Transverse colon (tissue), 4 donors: ENCODE results near the gene GPC6.

Experiments
- CTCF ChIP-seq, 5 experiments: fragments of 200-600 bp in 3 of 5; fragments of 450-650 bp in 2 of 5; sonication (generic) in 3 of 5; IDR thresholded peaks; 1 replicate in 2 of 5; 2 replicates in 3 of 5; pipeline ENCODE4 v1.5.1; 2016 to 2017; ENCODE audit warnings: antibody characterized with exemption in 5 of 5, inconsistent platforms in 3 of 5, mild to moderate bottlenecking in 2 of 5, moderate library complexity in 1 of 5
- EP300 ChIP-seq: sonication (generic); formaldehyde crosslinking; IDR thresholded peaks from one replicate; pipeline ENCODE4 v1.6.1; 2017; ENCODE audit warnings: antibody characterized with exemption, low read depth
- POLR2A ChIP-seq: fragments of 450-650 bp; IDR thresholded peaks from one replicate; pipeline ENCODE4 v1.6.1; 2016; ENCODE audit warnings: antibody characterized with exemption, mild to moderate bottlenecking, moderate library complexity
- POLR2AphosphoS5 ChIP-seq, 3 donors: sonication (generic); formaldehyde crosslinking; IDR thresholded peaks; one replicate each; pipeline ENCODE4 v1.6.1; 2016; ENCODE audit warnings: antibody characterized with exemption in 3 of 3

GRCh38 chr13:93625536-93625935, 398.9 kb downstream of the GPC6 start:
- TF ChIP-seq CTCF (IDR thresholded peaks at IDR 0.05) (no peak), POLR2A (no peak), POLR2AphosphoS5 (IDR thresholded peaks at IDR 0.05) (no peak), EP300 (no peak)
